GM04504 (cell line): ENCODE results near the gene PCMT1.
"Not testable (repeated sequence)": the region's sequence is repeated elsewhere in the genome, so short reads cannot be mapped to it uniquely, and the experiment has no call there.

ENCODE experiments used
- DNase-seq: peaks from one replicate; pipeline ENCODE4 v3.0.0-alpha.2; 2012; ENCODE audit warnings: low read depth

PCMT1 gene

GRCh38 chr6:149750136-149750609, 632 bp downstream of the PCMT1 start:
- DNase-seq: no peak

- DNase-seq: no peak
Observed at GRCh38 chr6:149751239-149751638, 1.7 kb downstream of the PCMT1 start.

- DNase-seq: not testable (repeated sequence)
Observed at GRCh38 chr6:149751920-149752319, 2.4 kb downstream of the PCMT1 start.

GRCh38 chr6:149752600-149753373, 3.2 kb downstream of the PCMT1 start:
- DNase-seq: no peak

GRCh38 chr6:149753374-149753637, 3.8 kb downstream of the PCMT1 start:
- DNase-seq: not testable (repeated sequence)

GRCh38 chr6:149754548-149754947, 5.0 kb downstream of the PCMT1 start:
- no peak for DNase-seq

- no peak for DNase-seq
Observed at GRCh38 chr6:149755300-149756260, 6.0 kb downstream of the PCMT1 start.

- no peak for DNase-seq
Observed at GRCh38 chr6:149756261-149756636, 6.7 kb downstream of the PCMT1 start.

- no peak for DNase-seq
Observed at GRCh38 chr6:149761438-149761837, 11.9 kb downstream of the PCMT1 start.

GRCh38 chr6:149763866-149764265, 14.3 kb downstream of the PCMT1 start:
- DNase-seq: no peak

- no peak for DNase-seq
Observed at GRCh38 chr6:149766156-149766769, 16.7 kb downstream of the PCMT1 start.

GRCh38 chr6:149769676-149770075, 20.1 kb downstream of the PCMT1 start:
- DNase-seq: no peak

GRCh38 chr6:149771185-149771584, 21.6 kb downstream of the PCMT1 start:
- no peak for DNase-seq

GRCh38 chr6:149771925-149772324, 22.4 kb downstream of the PCMT1 start:
- no peak for DNase-seq

GRCh38 chr6:149777624-149778023, 28.1 kb downstream of the PCMT1 start:
- DNase-seq: no peak

- no peak for DNase-seq
Observed at GRCh38 chr6:149779644-149779963, 30.1 kb downstream of the PCMT1 start.

GRCh38 chr6:149781715-149782114, 32.2 kb downstream of the PCMT1 start:
- DNase-seq: no peak

GRCh38 chr6:149782337-149782736, 32.8 kb downstream of the PCMT1 start:
- no peak for DNase-seq

GRCh38 chr6:149783551-149783950, 34.0 kb downstream of the PCMT1 start:
- DNase-seq: no peak

- DNase-seq: no peak
Observed at GRCh38 chr6:149806127-149806526, 56.6 kb downstream of the PCMT1 start.

GRCh38 chr6:149809798-149810197, 60.3 kb downstream of the PCMT1 start:
- no peak for DNase-seq

GRCh38 chr6:149813351-149813750, 63.8 kb downstream of the PCMT1 start:
- DNase-seq: no peak

GRCh38 chr6:149815788-149816187, 66.2 kb downstream of the PCMT1 start:
- no peak for DNase-seq
